GM21515 (cell line): ENCODE measurements around the gene CDC6.

Experiments used
- ATAC-seq: cut with Tn5 transposase; IDR thresholded peaks from one replicate; pipeline ENCODE4 v1.9.1; 2021; ENCODE audit not compliant: unreplicated experiment

Gene CDC6

DNA sequence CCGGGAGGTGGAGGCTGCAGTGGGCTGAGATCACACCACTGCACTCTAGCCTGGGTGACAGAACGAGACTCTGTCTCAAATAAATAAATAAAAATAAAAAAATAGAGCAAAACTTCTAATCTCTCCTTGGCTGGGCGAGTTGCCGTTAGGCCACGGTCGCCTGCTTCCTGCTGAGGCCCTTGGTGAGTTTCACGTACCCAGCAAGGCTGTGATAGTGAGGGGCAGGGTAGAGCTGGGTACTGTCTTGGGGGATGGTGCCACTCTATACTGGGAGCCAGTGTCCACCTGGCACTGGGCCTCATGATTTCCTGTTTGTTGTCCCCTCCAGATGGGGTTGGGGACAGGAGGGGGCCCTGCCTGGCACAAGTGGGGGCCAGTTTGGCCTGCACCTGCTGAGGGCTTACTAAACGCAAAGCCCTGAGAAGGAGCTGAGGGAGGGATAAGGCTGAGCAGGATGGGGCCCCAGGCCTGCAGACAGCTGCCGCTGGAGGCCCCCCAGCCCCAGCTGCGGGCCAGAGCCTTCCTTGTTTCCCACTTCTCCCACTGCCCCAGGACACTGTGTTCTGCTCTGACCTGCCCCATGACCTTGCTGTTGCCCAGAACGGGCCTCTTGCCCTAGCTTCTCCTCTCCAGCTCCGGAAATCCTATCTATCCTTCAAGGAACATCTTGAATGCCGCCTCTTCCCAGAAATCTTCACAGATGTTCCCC lies 51.4 kb downstream of the CDC6 start:
- ATAC-seq: no peak

DNA sequence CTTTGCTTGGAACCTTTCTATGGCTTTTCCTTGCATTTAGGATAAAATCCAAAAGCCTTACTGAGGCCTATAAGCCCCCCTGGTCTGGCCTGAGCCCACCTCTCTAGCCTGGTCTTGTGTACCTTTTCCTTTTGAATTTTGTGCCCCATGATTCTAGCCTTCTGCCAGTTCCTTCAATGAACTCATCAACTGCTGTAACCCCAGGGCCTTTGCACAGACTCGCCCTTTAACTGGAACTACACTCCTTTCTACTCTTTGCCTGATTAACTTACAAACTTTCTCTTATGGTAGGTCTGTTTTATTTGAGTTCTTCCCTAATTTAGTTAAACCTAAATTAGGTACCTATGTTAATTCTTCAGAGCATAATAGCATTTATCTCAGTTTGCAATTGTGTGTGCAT lies 52.6 kb downstream of the CDC6 start:
- ATAC-seq: no peak

DNA sequence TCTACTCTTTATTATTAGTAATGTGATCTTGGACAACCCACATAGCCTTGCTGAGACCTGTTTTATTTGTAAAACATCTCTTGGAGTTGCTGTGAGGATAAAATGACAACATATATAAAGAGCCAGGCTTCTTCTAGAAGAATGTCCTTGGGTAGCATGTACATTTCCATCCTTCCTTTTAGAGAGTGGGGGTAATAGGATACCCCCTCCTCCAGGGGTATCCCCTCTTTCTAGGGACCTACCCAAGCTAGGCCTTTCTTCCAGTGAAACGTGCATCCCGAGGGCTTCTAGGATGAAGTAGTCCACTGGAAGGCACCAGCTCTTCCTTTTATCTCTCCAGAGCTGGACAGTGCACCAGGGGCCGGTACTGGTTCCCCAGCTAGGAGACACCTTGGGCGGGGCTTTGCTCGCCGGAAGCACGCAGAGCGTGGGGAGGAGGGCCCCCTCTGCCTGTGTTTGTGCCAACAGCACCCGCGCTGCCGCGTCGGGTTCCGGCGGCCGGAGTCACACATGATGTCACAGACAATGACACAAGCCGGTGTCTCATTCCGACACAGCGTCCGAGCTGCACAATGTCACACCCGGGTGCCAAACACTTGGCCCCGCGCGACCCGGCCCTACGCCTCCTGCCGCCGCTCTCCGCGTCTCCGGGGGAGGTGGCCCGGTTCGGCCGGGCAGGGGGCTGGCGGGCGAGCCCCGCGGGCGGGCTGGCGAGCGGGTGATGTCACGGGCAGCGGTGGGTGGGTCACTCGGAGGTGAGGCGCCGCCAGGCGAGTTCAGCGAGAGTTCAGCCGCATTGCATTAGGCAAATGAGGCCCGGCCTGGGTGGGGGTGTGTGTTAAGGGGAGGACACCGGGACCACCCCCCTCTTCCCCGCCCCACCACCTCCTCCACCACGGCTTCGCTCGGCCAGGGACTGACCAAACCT lies 53.5 kb downstream of the CDC6 start:
- ATAC-seq: peak; percentile 52

DNA sequence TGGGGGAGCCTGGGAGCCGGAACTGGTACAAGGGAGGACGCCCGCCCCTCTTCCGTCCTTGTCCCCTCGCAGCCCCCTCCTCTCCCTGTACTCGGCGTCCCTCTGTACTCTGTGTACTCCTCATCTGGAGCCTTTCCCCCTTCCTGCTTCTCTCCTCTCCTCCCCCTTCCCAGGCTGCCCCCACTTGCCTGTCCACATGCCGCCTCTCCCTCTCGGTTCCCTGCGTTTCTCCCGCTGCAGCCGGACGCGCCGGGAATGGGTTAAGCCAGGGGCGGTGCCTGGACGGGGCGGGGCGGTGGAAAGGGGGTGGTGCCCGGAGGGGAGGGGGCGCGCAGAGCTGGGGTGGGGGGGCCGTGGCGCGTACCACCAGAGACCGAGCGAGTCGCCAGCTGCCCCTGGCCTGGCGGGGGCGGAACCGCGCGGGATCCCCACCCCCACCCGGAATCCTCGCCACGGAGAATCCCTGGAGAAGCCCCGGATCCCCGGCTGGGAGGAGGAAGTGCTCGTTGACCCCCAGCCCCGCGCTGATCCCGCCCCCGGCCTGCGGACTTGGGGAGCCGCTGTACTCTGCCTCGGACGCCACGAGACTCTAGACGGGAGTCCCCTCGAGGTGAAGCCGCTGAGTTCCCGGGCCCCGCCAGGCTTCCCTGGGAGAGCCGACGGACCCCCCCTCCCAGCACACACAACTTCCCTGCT lies 54.3 kb downstream of the CDC6 start:
- ATAC-seq: no peak

DNA sequence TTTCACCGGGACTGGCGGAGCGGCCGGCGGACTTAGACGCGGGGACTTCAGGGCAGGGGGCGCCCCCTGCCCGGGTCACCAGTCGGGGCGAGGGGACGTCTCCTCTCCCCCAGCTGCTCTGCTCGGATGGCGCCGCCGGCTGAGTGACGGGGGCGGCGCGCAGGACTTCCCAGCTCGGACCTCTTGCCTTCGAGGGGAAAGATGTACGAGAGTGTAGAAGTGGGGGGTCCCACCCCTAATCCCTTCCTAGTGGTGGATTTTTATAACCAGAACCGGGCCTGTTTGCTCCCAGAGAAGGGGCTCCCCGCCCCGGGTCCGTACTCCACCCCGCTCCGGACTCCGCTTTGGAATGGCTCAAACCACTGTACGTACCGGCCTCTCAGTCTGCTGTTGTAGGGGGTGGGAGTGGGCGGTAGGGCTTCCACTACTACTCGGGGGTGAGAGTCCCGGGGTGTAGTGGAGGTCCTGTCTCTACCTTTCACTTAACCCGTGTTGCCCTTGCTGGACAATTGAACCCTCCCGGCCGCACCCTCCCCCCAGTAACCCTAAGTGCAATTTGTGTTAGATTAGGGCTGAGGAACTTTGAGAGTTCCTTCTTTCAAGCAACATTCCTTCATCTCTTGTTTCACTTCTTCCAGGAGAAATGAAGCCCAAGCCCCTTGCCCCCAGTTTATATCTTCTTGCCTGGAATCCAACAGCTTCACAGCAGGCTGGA lies 55.0 kb downstream of the CDC6 start:
- ATAC-seq: no peak

DNA sequence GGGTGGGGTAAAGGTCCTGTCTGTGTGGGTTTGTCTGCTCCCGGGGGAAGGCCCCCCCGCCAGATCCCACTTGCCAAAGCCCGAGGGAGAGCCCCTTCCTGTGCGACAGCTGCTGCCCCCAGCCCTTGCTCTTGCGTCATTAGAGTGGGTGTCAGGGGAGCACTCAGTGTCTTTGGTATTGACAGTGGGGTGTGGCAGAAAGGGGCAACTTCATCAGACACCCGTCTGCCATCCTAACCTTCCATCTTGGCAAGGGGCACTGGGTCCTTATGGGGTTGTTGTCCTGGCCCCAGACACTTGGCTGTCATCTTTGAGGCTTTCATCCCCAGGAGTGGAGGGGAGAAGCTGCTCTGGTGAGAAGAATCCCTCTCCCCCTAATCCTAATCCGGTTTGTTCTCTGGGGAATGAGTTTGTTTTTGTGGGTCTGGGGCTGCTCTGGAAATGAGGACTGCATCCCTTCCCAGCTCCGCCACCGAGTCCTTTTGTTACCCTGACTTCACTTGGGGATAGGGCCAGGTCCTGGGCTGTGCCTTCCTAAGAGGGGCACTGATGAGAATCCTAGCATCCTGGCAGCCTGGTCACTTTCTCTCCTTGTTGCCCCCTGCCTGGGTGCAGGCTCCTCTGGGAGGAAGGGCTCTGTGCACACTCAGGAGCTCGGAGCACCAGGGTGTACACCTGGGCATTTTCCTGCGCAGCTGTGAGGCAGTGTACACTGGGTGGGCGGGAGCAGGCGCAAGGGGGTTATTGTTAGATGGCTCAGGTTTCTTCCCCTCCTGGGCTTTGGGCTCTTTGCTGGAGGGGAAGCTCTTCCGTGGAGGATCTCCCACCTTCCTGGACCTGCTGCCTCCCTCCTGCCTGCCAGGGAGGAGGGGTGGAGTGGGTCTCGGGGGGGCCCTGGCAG lies 55.8 kb downstream of the CDC6 start:
- no peak for ATAC-seq

DNA sequence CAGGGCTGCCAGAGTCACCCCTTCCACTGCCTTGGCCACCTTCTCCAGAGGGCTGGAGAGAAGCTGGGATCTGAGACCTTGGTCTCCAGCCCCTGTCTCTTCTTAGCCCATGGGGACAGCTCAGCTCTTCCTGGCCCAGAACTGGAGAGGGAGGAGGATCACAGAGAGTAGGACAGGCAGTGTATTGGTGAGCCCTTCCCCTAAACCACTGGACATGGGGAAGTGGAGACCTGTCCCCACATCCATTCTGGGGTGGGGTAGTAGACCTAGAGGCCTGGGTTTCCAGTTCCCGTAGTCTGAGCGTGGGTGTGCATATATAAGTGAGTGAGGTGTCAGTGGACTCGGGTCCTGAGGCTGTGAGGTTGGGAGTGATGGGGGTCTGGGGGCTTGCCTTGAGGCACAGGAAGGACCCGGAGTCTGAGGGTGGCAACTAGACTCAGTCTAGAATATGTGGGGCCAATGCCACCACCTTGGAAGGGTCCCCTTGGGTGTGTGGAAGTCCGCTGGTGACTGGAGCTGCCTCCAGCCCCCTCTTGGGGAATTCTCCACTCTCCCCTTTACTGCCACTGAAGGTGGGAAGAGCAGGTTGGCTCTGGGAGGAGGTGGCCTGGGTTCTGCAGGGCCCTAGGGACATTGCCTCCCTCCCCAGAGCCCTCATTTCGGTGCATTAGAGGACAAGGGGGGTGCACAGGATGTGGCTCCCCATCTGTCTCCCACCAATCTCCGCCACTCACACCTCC lies 56.9 kb downstream of the CDC6 start:
- no peak for ATAC-seq

DNA sequence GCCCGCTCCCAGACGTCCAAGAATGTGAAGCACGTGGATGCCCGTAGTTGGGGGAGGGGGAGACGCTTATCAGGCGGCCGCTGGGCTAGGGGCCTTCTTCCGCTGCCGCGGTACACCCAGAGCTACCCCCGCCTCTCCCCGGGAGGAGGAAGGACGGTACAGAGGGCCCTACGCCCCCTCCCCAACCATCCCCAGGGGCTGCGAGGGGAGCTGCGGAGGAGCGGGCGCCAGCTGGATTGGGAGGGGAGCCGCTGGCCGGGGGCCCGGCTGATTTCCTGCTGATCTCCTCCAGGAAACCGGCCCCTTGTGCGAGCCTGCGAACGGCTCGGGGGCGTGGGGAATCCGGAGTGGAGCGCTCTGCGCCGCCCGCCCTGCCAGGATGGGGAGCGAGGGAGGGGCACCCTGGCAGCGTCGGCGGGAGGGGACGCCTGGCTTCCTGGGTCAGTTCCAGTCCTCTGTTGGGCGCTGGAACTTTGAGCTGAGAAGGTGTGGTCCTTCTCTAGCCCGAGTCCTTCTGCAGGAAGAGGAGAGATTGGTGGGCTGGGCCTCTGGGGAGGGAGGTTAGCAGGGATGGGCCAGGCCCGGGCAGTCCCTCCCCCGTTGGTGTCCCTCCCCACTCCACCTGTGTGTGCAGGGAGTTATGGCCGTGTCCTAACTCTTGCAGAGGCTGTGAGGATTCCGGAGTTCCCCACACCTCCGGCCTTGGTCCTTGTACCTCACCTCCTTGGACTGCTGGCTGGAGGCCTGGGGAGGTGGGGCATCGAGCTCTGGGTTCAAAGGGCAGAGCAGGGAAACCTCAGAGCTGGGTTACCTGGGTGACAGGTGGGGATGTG lies 57.7 kb downstream of the CDC6 start:
- no peak for ATAC-seq

DNA sequence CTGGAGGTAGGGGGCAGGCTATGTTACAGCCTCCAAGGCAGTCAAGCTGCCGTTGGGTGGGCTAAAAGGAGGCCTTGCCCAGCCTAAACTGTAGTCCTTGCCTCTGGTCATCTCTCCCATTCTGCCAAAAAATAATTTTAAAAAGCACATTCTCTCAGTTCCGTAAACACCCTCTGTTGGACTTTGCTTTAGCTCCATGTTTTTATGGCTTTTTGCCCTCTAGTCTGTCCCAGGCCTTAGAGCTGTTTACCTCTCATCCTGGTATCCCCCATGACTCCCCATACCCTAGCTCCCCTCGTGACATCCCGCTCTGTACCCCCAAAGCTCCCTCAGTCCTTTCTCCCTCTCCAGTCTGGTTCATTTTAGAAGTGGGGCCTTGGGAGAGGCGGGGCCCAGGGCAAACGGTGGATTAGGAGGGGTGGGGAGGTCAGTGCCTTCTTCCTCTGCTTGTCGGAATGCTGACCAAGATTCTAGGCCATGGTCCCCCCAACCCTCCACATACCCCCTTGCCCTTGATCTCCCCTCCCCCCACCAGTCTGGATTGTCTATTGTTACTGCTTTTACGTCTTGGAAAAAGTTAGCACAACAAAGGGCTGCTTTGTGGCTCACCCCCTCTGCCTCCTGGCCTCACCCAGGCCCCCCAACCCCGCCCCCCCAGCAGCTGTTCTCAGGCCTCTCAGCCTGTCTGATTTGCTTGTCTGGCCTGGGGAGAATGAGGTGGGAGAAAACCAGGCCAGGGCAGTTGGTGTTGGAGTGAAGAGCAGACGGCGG lies 58.5 kb downstream of the CDC6 start:
- ATAC-seq: no peak

DNA sequence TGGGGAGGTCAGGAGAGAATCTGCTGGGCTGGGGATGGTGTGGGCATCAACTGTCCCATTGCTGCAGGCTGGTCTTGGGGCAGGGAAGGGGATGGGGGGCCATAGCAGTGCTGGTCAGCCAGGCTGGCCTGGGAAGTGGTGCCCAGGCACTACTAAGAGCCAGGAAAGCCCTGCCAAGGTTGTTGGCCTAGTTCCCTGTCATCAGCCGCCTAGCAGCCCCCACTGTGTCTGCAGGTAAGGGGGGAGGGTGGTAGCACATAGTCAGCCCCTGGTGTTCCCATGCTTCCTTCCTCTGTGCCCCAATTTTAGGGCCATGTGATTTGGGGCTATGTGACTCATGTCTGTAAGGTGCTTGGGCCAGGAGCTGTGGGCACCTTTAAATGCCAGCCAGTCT lies 59.1 kb downstream of the CDC6 start:
- ATAC-seq: no peak

DNA sequence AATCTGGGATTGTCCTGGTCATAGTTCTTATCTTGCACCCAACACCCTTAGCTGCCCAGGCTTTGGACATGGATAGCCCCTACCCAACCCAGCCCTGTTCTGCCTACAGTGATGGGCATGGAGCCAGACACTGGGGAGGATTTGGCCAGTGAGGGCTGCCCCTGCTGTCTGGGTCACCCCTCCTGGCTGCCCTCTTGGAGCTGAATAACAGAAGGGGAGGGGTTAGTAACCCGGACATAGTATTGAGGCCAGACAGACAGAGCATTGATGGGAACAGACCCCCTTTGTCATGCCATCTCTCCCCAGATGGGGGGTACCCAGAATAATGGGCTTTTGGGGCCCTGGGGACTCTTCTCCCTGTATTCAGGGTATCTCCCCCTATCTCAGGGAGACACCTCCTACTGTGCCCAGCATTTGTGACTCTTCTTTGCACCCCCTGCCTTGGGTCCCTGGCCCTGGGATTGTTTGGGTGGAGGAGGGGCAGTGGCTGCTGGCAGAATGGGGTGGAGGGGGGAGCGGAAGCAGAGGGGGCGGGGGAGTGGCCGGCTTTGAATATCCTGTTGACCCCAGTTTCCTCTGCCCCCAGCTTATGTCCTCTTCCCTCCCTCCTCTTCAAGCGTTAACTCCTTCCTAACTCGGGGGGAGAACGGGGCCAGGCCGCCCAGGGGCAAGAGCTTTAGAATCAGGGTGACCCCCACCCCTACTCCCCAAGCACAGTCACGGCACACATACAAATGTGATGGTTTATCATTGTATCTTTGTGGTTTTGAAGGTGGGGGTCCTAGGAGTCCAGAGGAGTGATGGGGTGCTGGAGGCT lies 59.8 kb downstream of the CDC6 start:
- ATAC-seq: no peak

DNA sequence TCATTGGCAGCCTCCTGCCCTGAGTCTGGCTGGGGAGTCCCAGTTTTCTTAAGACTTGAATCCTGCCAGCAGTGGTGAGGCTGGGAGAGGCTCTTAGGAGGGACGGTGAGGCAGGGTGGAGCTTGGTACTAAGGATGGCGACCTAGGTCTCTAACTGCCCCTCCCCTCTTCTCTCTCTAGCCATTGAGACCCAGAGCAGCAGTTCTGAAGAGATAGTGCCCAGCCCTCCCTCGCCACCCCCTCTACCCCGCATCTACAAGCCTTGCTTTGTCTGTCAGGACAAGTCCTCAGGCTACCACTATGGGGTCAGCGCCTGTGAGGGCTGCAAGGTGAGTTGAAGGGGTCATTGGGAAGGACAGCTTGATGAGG lies 60.4 kb downstream of the CDC6 start:
- ATAC-seq: no peak

DNA sequence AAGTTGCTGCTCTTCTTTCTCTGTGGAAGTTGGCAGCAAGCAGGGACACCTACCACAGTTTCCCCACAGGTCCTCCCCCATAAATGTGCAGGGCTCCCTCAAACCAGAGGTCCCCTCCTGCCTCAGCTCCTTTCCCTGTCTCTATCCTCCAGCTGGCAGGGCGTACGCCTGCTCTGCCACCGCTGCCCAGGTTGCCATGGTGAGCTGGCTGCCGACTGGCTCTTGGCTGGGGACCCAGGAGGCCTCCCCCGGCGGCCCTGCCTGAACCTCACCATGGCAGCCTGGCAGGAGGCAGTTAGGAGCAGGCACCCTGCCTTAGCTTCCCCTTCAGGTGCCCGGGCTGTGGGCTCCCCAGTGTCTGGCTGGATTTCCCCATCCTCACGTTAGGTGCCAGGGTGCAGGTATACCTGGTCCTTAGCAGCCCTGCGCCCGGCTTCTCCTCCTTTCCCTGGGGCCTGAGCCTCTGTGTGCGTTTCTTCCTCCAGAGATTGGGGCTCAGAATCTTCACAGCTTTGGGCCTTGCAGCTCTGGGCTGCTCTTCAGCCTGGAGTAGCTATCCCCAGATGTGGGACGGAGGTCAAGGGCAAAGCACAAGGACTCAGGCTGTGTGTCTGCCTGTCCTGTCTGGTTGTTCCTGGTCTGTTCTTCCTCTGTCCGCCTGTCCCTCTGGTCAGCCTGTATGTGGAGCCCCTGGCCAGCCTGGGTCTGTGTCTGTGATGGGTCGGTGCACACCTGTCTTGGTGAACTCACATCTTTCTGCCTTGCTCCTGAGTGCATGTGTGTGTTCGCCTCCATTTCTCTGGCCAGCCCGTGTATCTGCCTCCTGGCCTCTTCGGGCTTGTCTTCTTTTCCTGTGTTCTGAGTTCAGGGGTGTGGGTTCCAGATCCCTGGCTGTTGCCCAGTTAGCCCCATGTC lies 61.1 kb downstream of the CDC6 start:
- no peak for ATAC-seq

DNA sequence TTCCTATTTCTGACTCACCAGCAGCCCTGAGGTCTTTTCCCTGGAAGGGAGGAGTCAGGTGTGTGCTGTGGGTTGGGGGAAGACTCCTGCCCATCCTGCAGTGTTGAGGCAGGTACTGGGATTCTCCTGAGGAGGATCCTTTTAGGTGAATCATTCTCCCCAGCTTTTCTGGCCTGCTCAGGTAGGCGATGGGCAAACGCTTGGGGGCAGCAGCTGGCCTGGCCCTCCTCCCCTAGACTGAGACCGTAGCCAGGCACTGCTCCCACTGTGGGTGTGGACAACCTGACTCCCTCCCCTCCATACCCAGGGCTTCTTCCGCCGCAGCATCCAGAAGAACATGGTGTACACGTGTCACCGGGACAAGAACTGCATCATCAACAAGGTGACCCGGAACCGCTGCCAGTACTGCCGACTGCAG lies 61.8 kb downstream of the CDC6 start:
- no peak for ATAC-seq

DNA sequence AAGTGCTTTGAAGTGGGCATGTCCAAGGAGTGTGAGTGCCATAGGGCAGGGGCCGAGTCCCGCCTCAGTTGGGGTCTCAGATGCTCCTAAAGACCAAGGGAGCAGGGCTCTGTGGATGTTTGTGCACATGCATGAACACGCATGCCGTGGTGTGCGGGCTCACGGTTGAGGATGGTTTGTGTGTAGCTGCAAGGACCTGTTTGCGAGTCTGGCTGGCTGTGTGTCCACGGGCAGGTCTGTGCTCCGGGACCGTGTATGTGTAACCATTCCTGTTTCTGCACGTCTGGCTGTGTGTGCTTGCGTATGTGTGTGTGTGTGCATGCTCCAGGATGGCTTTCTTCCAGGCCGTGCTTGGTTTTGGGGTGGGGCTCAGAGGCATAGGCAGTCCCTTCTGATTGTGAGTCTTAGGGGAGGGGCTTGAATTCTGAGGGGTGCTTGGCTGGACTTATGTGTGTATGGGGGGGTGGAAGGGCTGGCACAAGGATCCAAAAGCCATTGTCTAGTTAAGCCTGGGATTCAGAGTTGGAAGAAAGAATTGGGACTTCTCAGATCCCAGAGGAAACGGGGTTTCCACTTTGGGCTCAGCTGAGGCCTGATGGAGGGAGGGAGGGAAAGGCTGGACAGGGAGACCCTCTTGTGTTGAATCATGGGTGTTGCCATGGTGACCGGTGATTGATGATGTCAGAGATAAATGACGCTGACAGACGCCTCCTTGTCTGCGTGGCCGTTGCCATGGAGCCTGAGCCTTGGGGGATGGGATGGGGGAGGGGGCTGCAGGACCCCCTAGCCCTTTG lies 62.4 kb downstream of the CDC6 start:
- no peak for ATAC-seq
